ENCODE data around the gene TYROBP.

- TF ChIP-seq CTCF (IDR thresholded peaks at IDR 0.05) (no peak), USF2 (IDR thresholded peaks at IDR 0.05) (peak; percentile 84), RAD21 (conservative IDR thresholded peaks at IDR 0.05 in 1 of 2, IDR thresholded peaks at IDR 0.05 in 1 of 2) (0 out of 5 replicates have a peak, but pooled peaks of 1 of the 2 experiments have one; percentile 5), MYC (IDR thresholded peaks at IDR 0.05; ENCODE audit: borderline replicate concordance, low read length) (no peak), PBX3 (IDR thresholded peaks at IDR 0.05) (no peak), ELK1 (IDR thresholded peaks at IDR 0.05; ENCODE audit: low read depth, low read length) (no peak), MAFK (IDR thresholded peaks at IDR 0.05; ENCODE audit: partially characterized antibody) (peak; percentile 52), TP53 (CRISPR knock-in tag; IDR thresholded peaks at IDR 0.05) (peak; percentile 73; the same call in 1 of the 2 replicates)
These were observed 28.3 kb downstream of the TYROBP start for GRCh38 chr19:35879770-35880317.
